Gastroesophageal sphincter (tissue), 3 donors: Measurements from ENCODE around the gene SEZ6L.

Experiments
- CTCF ChIP-seq, 4 experiments: fragments of 200-600 bp in 2 of 4; fragments of 450-650 bp in 2 of 4; sonication (generic) in 1 of 4; IDR thresholded peaks; one replicate each; pipeline ENCODE4 v1.5.1; 2017 to 2019; ENCODE audit warnings: antibody characterized with exemption in 4 of 4, mild to moderate bottlenecking in 2 of 4, moderate library complexity in 2 of 4
- EP300 ChIP-seq: sonication (generic); formaldehyde crosslinking; IDR thresholded peaks from one replicate; pipeline ENCODE4 v1.6.1; 2017; ENCODE audit warnings: antibody characterized with exemption, mild to moderate bottlenecking
- POLR2A ChIP-seq, 2 donors: fragments of 450-650 bp; IDR thresholded peaks; one replicate each; pipeline ENCODE4 v1.6.1; 2017; ENCODE audit warnings: antibody characterized with exemption in 2 of 2, mild to moderate bottlenecking in 2 of 2, moderate library complexity in 1 of 2
- POLR2AphosphoS5 ChIP-seq: sonication (generic); formaldehyde crosslinking; IDR thresholded peaks from one replicate; pipeline ENCODE4 v1.6.1; 2017; ENCODE audit warnings: antibody characterized with exemption

- TF ChIP-seq CTCF (IDR thresholded peaks at IDR 0.05) (no peak), POLR2A (IDR thresholded peaks at IDR 0.05) (no peak), EP300 (no peak), POLR2AphosphoS5 (no peak)
These were observed 157.5 kb downstream of the SEZ6L start for GRCh38 chr22:26326803-26327202.
